Epithelial cell of proximal tubule (primary cell): Measurements from ENCODE around the gene RGS3. TPM values are rescaled to one million over a fixed set of nuclear protein-coding genes. Genes with fewer than 3 reads are reported as not detected.
A peak's percentile ranks its signal among the peaks of the same experiment; 100 is the strongest.
"Not testable (repeated sequence)": the region's sequence is repeated elsewhere in the genome, so short reads cannot be mapped to it uniquely, and the experiment has no call there.

Experiments used
- DNase-seq: peaks from one replicate; pipeline ENCODE4 v3.0.0-alpha.2; 2011; ENCODE audit warnings: low read depth
- H3K4me3 ChIP-seq: 2 replicates; pipeline ENCODE4 v1.5.1; 2011; ENCODE audit warnings: low read depth, mild to moderate bottlenecking, low read length
- CTCF ChIP-seq: conservative IDR thresholded peaks from 2 replicates; pipeline ENCODE4 v1.5.1; 2012; ENCODE audit warnings: low read depth, mild to moderate bottlenecking, low read length
- total RNA-seq: library from RNA; depleted of rRNA; stranded (reverse); fragments of >200 nt; gene quantifications from 2 replicates; pipeline ENCODE4 v1.2.3, GENCODE V29; 2015

The RGS3 gene
- total RNA-seq, 1 donor from 2014 or later = 79.2 TPM

- TF ChIP-seq CTCF = no peak
- DNase-seq = no peak
- H3K4me3 ChIP-seq = no peak overlapping the region
These were observed 22.2 kb downstream of the RGS3 start for GRCh38 chr9:113485761-113486115.

- no peak for TF ChIP-seq CTCF
- no peak for DNase-seq
- no peak overlapping the region for H3K4me3 ChIP-seq
These were observed 22.8 kb downstream of the RGS3 start for GRCh38 chr9:113486327-113486726.

GRCh38 chr9:113488071-113488470, 24.5 kb downstream of the RGS3 start:
- H3K4me3 ChIP-seq = no peak overlapping the region
- no peak for TF ChIP-seq CTCF
- no peak for DNase-seq

GRCh38 chr9:113488490-113488889, 25.0 kb downstream of the RGS3 start:
- TF ChIP-seq CTCF = no peak
- no peak overlapping the region for H3K4me3 ChIP-seq
- DNase-seq = no peak

- not testable (repeated sequence) for H3K4me3 ChIP-seq, DNase-seq
These were observed 27.6 kb downstream of the RGS3 start for GRCh38 chr9:113491147-113491546.

- peak; percentile 57 for DNase-seq
- no peak for TF ChIP-seq CTCF
- H3K4me3 ChIP-seq = no peak overlapping the region
These were observed 29.0 kb downstream of the RGS3 start for GRCh38 chr9:113492343-113493202.

- no peak overlapping the region for H3K4me3 ChIP-seq
These were observed 29.6 kb downstream of the RGS3 start for GRCh38 chr9:113493203-113493520.

More at GRCh38 chr9:113493203-113493520, 29.6 kb downstream of the RGS3 start:
- DNase-seq = no peak
- TF ChIP-seq CTCF = no peak
